Suppressor macrophage treated with lipopolysaccharide for 4 hours (primary cell): Measurements from ENCODE around the gene HOMER3.
A peak's percentile ranks its signal among the peaks of the same experiment; 100 is the strongest.
"Not testable (repeated sequence)": the region's sequence is repeated elsewhere in the genome, so short reads cannot be mapped to it uniquely, and the experiment has no call there.

Experiments used
- DNase-seq: peaks from one replicate; pipeline ENCODE4 v3.0.0-alpha.2; 2020

The HOMER3 gene

GRCh38 chr19:18922228-18922985 is 18.6 kb downstream of the HOMER3 start:
- DNase-seq, result no peak

GRCh38 chr19:18921593-18921992 is 19.4 kb downstream of the HOMER3 start:
- no peak for DNase-seq

GRCh38 chr19:18920400-18920799 is 20.6 kb downstream of the HOMER3 start:
- DNase-seq, result no peak

GRCh38 chr19:18919900-18920214 is 21.2 kb downstream of the HOMER3 start:
- peak; percentile 8 for DNase-seq

GRCh38 chr19:18919086-18919899 is 21.7 kb downstream of the HOMER3 start, which contains the start of the genes COPE and DDX49:
TSS of gene COPE (minus strand) at chr19:18919387. CDS start at chr19:18919348, 39 bp downstream.
TSS of gene DDX49 (plus strand) at chr19:18919715. CDS start at chr19:18919742, 27 bp downstream.
- peak; percentile 99 for DNase-seq

- DNase-seq, result not testable (repeated sequence)
Observed at GRCh38 chr19:18917593-18917992, 23.4 kb downstream of the HOMER3 start.

- DNase-seq, result peak; percentile 39
Observed at GRCh38 chr19:18915639-18916038, 25.4 kb downstream of the HOMER3 start.

- DNase-seq, result no peak
Observed at GRCh38 chr19:18913466-18913865, 27.6 kb downstream of the HOMER3 start.

GRCh38 chr19:18912933-18913332 is 28.1 kb downstream of the HOMER3 start:
- DNase-seq, result no peak

GRCh38 chr19:18910801-18911436 is 30.1 kb downstream of the HOMER3 start:
- no peak for DNase-seq

- DNase-seq, result no peak
Observed at GRCh38 chr19:18910010-18910409, 31.0 kb downstream of the HOMER3 start.

- DNase-seq, result no peak
Observed at GRCh38 chr19:18908917-18909619, 31.9 kb downstream of the HOMER3 start.

GRCh38 chr19:18906605-18907519 is 34.2 kb downstream of the HOMER3 start:
- DNase-seq, result no peak

GRCh38 chr19:18905513-18906236 is 35.3 kb downstream of the HOMER3 start:
- no peak for DNase-seq

GRCh38 chr19:18905058-18905456 is 36.0 kb downstream of the HOMER3 start:
- DNase-seq, result no peak

- no peak for DNase-seq
Observed at GRCh38 chr19:18904334-18905057, 36.5 kb downstream of the HOMER3 start.

GRCh38 chr19:18903156-18904037 is 37.6 kb downstream of the HOMER3 start:
- DNase-seq, result no peak

- DNase-seq, result not testable (repeated sequence)
Observed at GRCh38 chr19:18902519-18902918, 38.5 kb downstream of the HOMER3 start.

- no peak for DNase-seq
Observed at GRCh38 chr19:18901491-18901890, 39.5 kb downstream of the HOMER3 start.
